Subcutaneous adipose tissue (tissue), 4 donors: ENCODE results near the gene MRPL9. TPM values are rescaled to one million over a fixed set of nuclear protein-coding genes. Genes with fewer than 3 reads are reported as not detected.

Source experiments
- total RNA-seq, 4 donors: library from RNA; depleted of rRNA; stranded (reverse); fragments of >200 nt; gene quantifications; one replicate each; pipeline ENCODE4 v1.1.0, GENCODE V29; 2016
- TF ChIP-seq, protein P1 (sequence below): fragments of 450-650 bp; IDR thresholded peaks from one replicate; pipeline ENCODE4 v1.5.1; 2016; ENCODE audit warnings: low read depth, mild to moderate bottlenecking, control low read depth, antibody characterized with exemption, moderate library complexity

MRPL9 gene
- total RNA-seq = 10 to 100 TPM; 52.7 to 75.7 (median 57.8) TPM

- TF ChIP-seq, protein P1, sequence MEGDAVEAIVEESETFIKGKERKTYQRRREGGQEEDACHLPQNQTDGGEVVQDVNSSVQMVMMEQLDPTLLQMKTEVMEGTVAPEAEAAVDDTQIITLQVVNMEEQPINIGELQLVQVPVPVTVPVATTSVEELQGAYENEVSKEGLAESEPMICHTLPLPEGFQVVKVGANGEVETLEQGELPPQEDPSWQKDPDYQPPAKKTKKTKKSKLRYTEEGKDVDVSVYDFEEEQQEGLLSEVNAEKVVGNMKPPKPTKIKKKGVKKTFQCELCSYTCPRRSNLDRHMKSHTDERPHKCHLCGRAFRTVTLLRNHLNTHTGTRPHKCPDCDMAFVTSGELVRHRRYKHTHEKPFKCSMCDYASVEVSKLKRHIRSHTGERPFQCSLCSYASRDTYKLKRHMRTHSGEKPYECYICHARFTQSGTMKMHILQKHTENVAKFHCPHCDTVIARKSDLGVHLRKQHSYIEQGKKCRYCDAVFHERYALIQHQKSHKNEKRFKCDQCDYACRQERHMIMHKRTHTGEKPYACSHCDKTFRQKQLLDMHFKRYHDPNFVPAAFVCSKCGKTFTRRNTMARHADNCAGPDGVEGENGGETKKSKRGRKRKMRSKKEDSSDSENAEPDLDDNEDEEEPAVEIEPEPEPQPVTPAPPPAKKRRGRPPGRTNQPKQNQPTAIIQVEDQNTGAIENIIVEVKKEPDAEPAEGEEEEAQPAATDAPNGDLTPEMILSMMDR = no peak
Measured at GRCh38 chr1:151762941-151763921, at the start of gene MRPL9. Gene MRPL9 (minus strand): TSS chr1:151763496. CDS start chr1:151763479, 17 bp downstream.

DNA sequence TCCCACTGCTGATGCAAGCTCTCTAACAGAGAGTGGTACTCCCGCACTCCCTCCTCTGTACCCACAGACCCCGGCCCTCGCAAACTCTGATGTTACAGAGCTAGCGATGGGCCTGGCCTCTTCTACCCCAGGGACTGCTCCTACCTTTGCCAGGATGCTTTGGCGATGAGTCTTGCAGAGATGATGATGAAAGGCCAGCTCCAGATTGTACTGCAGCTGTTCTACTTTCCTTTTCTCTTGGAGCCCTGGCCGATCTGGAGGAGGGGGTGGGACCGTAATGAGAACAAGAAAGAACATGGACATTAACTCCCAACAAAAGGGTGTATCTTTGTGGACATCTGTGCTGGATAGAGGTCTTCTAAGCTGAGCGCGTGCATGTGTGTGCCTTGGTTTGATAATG lies 47.9 kb upstream of the MRPL9 start:
- TF ChIP-seq, protein P1 = no peak

DNA sequence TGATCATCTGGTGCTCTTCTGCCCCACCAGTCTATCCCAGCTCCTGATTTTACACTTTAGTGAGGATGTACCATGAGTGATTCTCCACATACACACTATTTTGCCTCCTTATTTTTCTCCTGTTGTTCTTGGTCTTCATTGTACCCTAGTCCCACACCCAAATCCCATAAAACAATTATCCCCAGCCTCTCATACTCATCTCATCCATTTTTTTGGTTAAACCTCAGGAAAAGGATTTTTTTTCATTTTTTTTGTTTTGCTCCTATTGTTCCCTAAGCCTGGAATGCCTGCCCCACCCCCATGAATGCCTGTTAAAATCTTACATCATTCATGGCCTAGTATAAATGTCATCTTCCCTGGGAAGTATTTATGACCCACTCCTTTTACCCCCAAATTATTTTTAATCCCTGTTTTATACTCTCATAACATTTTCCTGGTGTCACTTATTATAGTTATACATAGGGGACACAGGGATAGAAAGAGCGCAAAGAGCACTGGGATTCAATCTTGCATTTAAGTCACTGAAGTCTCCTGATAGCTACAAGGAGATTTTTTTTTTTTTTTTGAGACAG lies 46.8 kb upstream of the MRPL9 start:
- TF ChIP-seq, protein P1 = no peak

DNA sequence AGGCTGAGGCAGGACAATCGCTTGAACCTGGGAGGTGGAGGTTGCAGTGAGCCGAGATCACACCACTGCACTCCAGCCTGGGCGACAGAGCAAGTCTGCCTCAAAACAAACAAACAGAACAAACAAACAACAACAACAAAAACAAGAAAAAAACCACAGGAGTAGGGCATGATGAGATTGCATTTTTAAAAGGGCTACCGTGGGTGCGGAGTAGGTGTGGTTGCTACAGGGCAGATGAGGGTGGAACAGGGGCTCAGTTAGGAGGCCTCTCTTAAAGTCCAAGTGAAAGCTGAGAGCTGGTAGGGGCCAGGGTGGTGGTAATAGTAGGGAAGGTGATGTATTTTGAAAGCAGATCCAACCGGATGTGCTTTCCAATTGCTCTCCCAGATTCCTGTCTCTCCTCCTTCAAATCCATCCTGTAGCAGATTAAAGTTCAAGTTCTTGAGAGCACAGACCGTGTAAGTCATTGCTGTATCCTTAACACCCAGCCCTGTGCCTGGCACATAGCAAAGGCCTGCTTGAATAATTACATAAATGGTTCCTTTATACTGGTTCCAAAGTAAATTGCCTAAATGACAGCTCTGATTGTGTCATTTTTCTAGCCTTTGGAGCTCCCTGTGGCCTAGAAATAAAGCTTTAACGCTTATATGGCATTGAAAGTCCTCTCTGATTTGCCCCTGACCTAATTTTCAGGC lies 46.1 kb upstream of the MRPL9 start:
- TF ChIP-seq, protein P1 = no peak

DNA sequence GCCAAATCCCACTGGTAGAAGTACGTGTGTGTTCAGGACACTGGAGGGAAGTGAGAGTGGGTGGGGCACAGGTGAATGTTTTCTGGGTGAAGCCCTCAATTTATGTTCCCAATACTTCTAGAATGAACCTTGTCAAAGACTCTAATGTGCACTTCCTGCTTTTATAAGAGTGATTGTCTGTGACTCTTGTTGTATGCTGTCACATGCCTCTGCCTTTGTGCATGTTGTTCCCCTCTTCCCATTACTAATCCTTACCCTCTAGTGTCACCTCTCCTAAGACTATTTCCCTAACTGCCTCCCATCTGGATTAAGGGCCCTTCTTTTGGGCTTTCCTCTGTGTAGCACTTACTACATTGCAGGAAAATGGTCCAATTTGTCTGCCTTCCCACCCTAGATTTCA lies 44.5 kb upstream of the MRPL9 start:
- TF ChIP-seq, protein P1 = no peak

DNA sequence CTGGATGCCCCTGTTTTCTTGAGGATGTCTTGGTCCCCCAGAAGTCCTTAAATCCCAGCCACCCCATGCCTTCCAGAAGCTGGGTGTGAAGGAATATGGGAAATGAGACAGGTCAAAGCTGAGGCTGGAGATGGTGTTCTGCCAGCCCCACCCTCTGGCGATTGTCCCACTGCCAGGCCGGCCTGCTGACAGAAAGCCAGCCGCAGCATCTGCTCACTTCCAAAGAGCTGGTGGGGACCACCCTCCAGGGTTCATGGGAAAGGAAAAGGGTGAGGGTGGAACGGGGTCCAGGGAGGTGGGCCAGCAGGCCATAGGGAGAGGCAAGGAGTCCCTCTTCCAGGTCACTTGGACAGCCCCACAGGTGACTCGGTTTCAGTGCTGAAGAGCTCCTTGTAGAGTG lies 43.8 kb upstream of the MRPL9 start:
- TF ChIP-seq, protein P1 = no peak

DNA sequence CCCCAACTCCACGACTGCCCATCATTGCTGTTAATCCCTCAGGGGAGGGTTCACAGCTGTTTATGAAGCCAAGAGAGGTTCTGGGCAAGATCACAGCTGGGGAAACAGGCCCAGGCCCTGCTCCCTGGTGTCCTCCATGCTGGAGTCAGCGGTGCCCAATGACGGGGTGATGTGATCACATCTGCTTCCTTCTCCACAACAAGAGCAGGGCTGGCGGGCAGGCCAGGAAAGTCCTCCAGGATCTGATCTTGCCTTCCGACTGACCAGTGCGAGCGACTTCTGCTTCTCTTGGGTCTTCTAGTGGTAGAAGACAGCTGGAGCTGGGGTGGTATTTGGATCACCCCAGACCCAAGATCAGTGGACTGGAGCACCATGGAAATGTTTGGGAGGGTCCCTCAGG lies 42.9 kb upstream of the MRPL9 start:
- TF ChIP-seq, protein P1 = no peak
